Lung (tissue), 12 donors: ENCODE results near the gene TBXA2R. TPM values are rescaled to one million over a fixed set of nuclear protein-coding genes. Genes with fewer than 3 reads are reported as not detected.

Experiments used
- ATAC-seq: fragments of 200-7000 bp; cut with Tn5 transposase; one replicate; pipeline ENCODE4 v1.9.1; 2020; ENCODE audit warnings: moderate number of reproducible peaks; ENCODE audit not compliant: insufficient read depth, low FRiP score
- DNase-seq, 3 donors: peaks; one replicate each; pipeline ENCODE4 v3.0.0-alpha.2; 2013 to 2017
- H3K27ac ChIP-seq, 2 donors: one replicate each; pipeline ENCODE4 v1.5.1; 2013; ENCODE audit warnings: mild to moderate bottlenecking in 2 of 2, moderate library complexity in 2 of 2, control low read depth in 1 of 2, inconsistent platforms in 1 of 2, low read depth in 1 of 2, low read length in 1 of 2
- H3K27me3 ChIP-seq, 3 donors: one replicate each; pipeline ENCODE4 v1.5.1; 2013; ENCODE audit warnings: low read length in 2 of 3; ENCODE audit not compliant: control insufficient read depth in 3 of 3, insufficient read depth in 3 of 3
- H3K36me3 ChIP-seq, 4 donors: one replicate each; pipeline ENCODE4 v1.5.1; 2013; ENCODE audit warnings: low read length in 4 of 4, mild to moderate bottlenecking in 1 of 4, moderate library complexity in 1 of 4; ENCODE audit not compliant: control insufficient read depth in 4 of 4, insufficient read depth in 4 of 4
- H3K4me1 ChIP-seq, 5 donors: one replicate each; pipeline ENCODE4 v1.5.1; 2013; ENCODE audit warnings: low read length in 5 of 5, mild to moderate bottlenecking in 2 of 5, moderate library complexity in 1 of 5; ENCODE audit not compliant: control insufficient read depth in 5 of 5, insufficient read depth in 5 of 5
- H3K4me3 ChIP-seq: one replicate; pipeline ENCODE4 v1.5.1; 2013; ENCODE audit warnings: mild to moderate bottlenecking, control low read depth, moderate library complexity
- H3K9ac ChIP-seq, 2 donors: one replicate each; pipeline ENCODE4 v1.5.1; 2013; ENCODE audit warnings: low read length in 2 of 2, control low read depth in 1 of 2; ENCODE audit not compliant: insufficient read depth in 1 of 2
- H3K9me3 ChIP-seq, 4 donors: one replicate each; pipeline ENCODE4 v1.5.1; 2013; ENCODE audit warnings: low read length in 3 of 4, mild to moderate bottlenecking in 1 of 4, moderate library complexity in 1 of 4; ENCODE audit not compliant: control insufficient read depth in 4 of 4, insufficient read depth in 3 of 4
- WGBS, 2 donors: extraction: QIAGEN DNeasy Blood & Tissue Kit; methylation state at CpG; one replicate each; pipeline ENCODE4 v1.1.7; 2013; 5-methylcytosine and 5-hydroxymethylcytosine counted together
- polyA plus RNA-seq, 2 donors: library from polyadenylated mRNA; stranded (reverse); fragments of 200-250 nt; gene quantifications; one replicate each; pipeline ENCODE4 v1.2.1, GENCODE V29; 2013
- total RNA-seq, 2 donors: library from RNA; depleted of rRNA in 1 of 2; stranded (reverse); fragments of >200 nt in 1 of 2; gene quantifications; one replicate each; pipeline ENCODE4 v1.2.1, GENCODE V29; 2014 to 2021
- TF ChIP-seq, protein P1 (sequence below): IDR thresholded peaks from 2 replicates; pipeline ENCODE4 v1.5.1; 2012; ENCODE audit warnings: mild to moderate bottlenecking; ENCODE audit errors: control extremely low read depth, extremely low read depth
- donor health status: control.
- donor health status: control.
- donor health status: Bipolar disorder and iron deficiency.
- donor health status: healthy.
- donor health status: DM: yes; HTN: yes; CAD: no.

Gene TBXA2R
- total and polyA plus RNA-seq, 4 donors, result 2.5 to 7.6 (median 3.5) TPM

DNA sequence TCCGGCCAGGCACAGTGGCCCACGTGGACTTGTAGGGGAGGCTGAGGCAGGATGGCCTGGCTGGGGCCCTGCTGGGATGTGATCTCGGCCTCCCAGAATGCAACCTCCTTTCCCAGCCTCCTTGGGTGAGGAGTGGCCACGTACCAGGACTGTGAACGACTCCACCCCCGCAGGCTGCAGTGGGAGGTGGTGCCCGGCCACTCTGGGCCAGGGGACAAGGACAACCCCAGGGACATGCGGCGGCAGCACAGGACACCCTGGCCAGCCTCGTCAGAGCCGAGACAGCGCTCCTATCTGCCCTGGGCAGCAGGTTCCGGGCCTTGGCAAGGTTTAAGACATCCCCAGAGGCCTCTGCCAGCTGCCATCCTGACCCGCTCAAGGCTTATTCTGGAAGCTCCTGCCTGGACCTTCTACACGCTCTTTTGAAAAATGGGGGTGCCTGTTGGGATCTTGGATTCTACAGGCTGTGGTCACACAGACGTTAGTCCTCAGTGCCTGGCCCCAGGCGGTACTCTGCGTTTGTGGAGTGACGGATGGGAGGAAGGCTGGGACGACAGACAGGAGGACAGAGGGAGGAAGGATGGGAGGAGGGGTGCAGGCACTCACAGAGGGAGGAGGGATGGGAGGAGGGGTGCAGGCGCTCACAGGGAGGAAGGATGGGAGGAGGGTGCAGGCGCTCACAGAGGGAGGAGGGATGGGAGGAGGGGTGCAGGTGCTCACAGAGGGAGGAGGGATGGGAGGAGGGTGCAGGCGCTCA is 39.8 kb upstream of the TBXA2R start:
- no peak for DNase-seq
- ATAC-seq, result no peak
- 91% methylated on average over 23 of the region's 23 CpGs for WGBS, 2 donors

DNA sequence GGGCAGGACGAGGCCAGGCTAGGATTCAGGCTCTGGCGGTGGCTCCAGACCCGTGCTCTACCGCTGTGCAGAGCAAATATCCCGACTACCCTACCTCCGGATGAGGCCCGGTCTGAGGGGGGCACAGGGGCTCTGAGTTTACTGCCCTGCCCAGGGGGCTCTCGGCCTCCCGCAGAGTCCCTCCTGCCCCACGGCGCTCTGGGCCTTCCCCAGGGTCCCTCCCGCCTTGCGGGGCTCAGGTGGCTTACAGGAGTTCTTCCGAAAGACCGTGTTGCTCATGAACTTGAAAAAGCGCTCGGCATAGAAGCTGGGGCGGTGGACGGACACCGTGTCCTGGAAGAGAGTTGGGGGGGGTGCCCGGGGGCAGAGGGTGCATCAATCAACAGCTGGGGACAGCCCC is 39.1 kb upstream of the TBXA2R start:
- Histone ChIP-seq H3K9ac (no peak overlapping the region), H3K4me1 (peaks cover 0 to 5% (median 0%) of the 10 kb centered on the region in 5 donors), H3K4me3 (no peak overlapping the region), H3K27ac (no peak overlapping the region), H3K27me3 (no peaks in the 10 kb centered on the region), H3K9me3 (no peaks in the 10 kb centered on the region), H3K36me3 (peaks cover 0 to 65% (median 9%) of the 10 kb centered on the region in 4 donors)
- WGBS, 2 donors, result 92 to 94% methylated on average over 21 of the region's 21 CpGs
- TF ChIP-seq, protein P1, sequence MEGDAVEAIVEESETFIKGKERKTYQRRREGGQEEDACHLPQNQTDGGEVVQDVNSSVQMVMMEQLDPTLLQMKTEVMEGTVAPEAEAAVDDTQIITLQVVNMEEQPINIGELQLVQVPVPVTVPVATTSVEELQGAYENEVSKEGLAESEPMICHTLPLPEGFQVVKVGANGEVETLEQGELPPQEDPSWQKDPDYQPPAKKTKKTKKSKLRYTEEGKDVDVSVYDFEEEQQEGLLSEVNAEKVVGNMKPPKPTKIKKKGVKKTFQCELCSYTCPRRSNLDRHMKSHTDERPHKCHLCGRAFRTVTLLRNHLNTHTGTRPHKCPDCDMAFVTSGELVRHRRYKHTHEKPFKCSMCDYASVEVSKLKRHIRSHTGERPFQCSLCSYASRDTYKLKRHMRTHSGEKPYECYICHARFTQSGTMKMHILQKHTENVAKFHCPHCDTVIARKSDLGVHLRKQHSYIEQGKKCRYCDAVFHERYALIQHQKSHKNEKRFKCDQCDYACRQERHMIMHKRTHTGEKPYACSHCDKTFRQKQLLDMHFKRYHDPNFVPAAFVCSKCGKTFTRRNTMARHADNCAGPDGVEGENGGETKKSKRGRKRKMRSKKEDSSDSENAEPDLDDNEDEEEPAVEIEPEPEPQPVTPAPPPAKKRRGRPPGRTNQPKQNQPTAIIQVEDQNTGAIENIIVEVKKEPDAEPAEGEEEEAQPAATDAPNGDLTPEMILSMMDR, result no peak
- no peak for DNase-seq
- ATAC-seq, result no peak

More for the DNA sequence above, 39.8 kb upstream of the TBXA2R start:
- Histone ChIP-seq H3K4me3 (no peak overlapping the region), H3K9ac (no peak overlapping the region), H3K9me3 (no peaks in the 10 kb centered on the region), H3K4me1 (peaks cover 0 to 5% (median 0%) of the 10 kb centered on the region in 5 donors), H3K27ac (no peak overlapping the region), H3K27me3 (no peaks in the 10 kb centered on the region), H3K36me3 (peaks cover 0 to 65% (median 7%) of the 10 kb centered on the region in 4 donors)
- TF ChIP-seq, protein P1, result no peak

DNA sequence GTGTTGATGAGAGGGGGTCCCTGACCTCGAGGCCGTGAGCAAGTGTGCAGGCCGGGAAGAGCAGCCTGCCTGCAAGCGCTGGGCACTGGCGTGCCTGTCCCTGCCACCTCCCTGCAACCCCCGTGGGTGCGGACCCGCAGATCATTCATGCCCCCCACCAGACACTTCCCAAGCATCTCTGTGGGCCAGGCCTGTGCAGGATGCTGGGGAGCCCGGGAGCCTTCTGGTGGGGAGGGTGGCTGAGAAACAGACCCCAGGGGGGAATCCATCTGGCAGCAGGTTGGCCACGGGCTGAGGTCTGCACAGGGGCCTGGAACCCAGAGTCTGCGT is 38.4 kb upstream of the TBXA2R start:
- ATAC-seq (no peak), DNase-seq (no peak)
- WGBS, 2 donors, result 86 to 88% methylated on average over 11 of the region's 11 CpGs
- Histone ChIP-seq H3K9ac (no peak overlapping the region), H3K27me3 (no peaks in the 10 kb centered on the region), H3K27ac (no peak overlapping the region), H3K36me3 (peaks cover 0 to 58% (median 9%) of the 10 kb centered on the region in 4 donors), H3K9me3 (no peaks in the 10 kb centered on the region), H3K4me3 (no peak overlapping the region), H3K4me1 (peaks cover 0 to 5% (median 0%) of the 10 kb centered on the region in 5 donors)
- TF ChIP-seq, protein P1, result no peak
